GM23338 (cell line): ENCODE data around the gene STN1. TPM values are rescaled to one million over a fixed set of nuclear protein-coding genes. Genes with fewer than 3 reads are reported as not detected.

Experiments used
- ATAC-seq: fragments of 200-7000 bp; cut with Tn5 transposase; 3 replicates; pipeline ENCODE4 v1.9.1; 2020
- DNase-seq: peaks from one replicate; pipeline ENCODE4 v3.0.0-alpha.2; 2015; ENCODE audit warnings: low spot score
- H2AFZ ChIP-seq: fragments of 200-600 bp; sonication (generic); 2 replicates; pipeline ENCODE4 v1.8.0; 2016; ENCODE audit warnings: antibody characterized with exemption, mild to moderate bottlenecking, moderate library complexity
- H3F3A ChIP-seq: fragments of 200-600 bp; sonication (generic); replicated peaks from 2 replicates; pipeline ENCODE4 v1.8.0; 2017; ENCODE audit warnings: antibody characterized with exemption, mixed run types, low read depth
- H3K27ac ChIP-seq: fragments of 200-600 bp; sonication (generic); 2 replicates; pipeline ENCODE4 v1.6.1; 2016; ENCODE audit warnings: low read depth
- H3K27me3 ChIP-seq: fragments of 200-600 bp; sonication (generic); 2 replicates; pipeline ENCODE4 v1.8.0; 2016; ENCODE audit warnings: mild to moderate bottlenecking, mixed run types, moderate library complexity; ENCODE audit not compliant: insufficient read depth
- H3K36me3 ChIP-seq: fragments of 200-600 bp; sonication (generic); 2 replicates; pipeline ENCODE4 v1.8.0; 2016; ENCODE audit warnings: mild to moderate bottlenecking; ENCODE audit not compliant: insufficient read depth
- H3K4me1 ChIP-seq: fragments of 200-600 bp; sonication (generic); 2 replicates; pipeline ENCODE4 v1.8.0; 2016; ENCODE audit warnings: mild to moderate bottlenecking, moderate library complexity; ENCODE audit not compliant: insufficient read depth
- H3K4me2 ChIP-seq: fragments of 200-600 bp; sonication (generic); 2 replicates; pipeline ENCODE4 v1.7.1; 2017; ENCODE audit warnings: mixed run types
- H3K4me3 ChIP-seq: fragments of 200-600 bp; sonication (generic); 2 replicates; pipeline ENCODE4 v1.6.1; 2016; ENCODE audit warnings: mixed run types
- H3K79me2 ChIP-seq: fragments of 200-600 bp; sonication (generic); replicated peaks from 2 replicates; pipeline ENCODE4 v1.8.0; 2017; ENCODE audit warnings: mild to moderate bottlenecking; ENCODE audit not compliant: insufficient read depth
- H3K9me2 ChIP-seq: fragments of 200-600 bp; sonication (generic); 2 replicates; pipeline ENCODE4 v1.8.0; 2017; ENCODE audit not compliant: insufficient read depth
- H4K20me1 ChIP-seq: fragments of 200-600 bp; sonication (generic); replicated peaks from 2 replicates; pipeline ENCODE4 v1.8.0; 2017; ENCODE audit warnings: mild to moderate bottlenecking; ENCODE audit not compliant: insufficient read depth
- H3K27ac Mint-ChIP-seq: 2 replicates; pipeline ENCODE4 v1.8.0; 2020; ENCODE audit warnings: inconsistent platforms, mild to moderate bottlenecking, moderate library complexity, mixed read lengths
- H3K27me3 Mint-ChIP-seq: 3 replicates; pipeline ENCODE4 v1.8.0; 2022; ENCODE audit warnings: low read depth, mild to moderate bottlenecking, moderate library complexity, mixed read lengths, inconsistent platforms; ENCODE audit not compliant: insufficient read depth, poor library complexity
- H3K36me3 Mint-ChIP-seq: 3 replicates; pipeline ENCODE4 v1.8.0; 2021; ENCODE audit warnings: low read depth, mild to moderate bottlenecking, inconsistent platforms, moderate library complexity, mixed read lengths
- H3K4me1 Mint-ChIP-seq: 3 replicates; pipeline ENCODE4 v1.8.0; 2020; ENCODE audit warnings: mild to moderate bottlenecking, inconsistent platforms, mixed read lengths
- H3K4me3 Mint-ChIP-seq: 3 replicates; pipeline ENCODE4 v1.8.0; 2021; ENCODE audit warnings: moderate library complexity, mild to moderate bottlenecking, inconsistent platforms, mixed read lengths
- H3K9me3 Mint-ChIP-seq: 3 replicates; pipeline ENCODE4 v1.8.0; 2020; ENCODE audit warnings: moderate library complexity, mild to moderate bottlenecking, inconsistent platforms, mixed read lengths
- CREB1 ChIP-seq: fragments of 250-450 bp; sonication (Bioruptor Pico); IDR thresholded peaks from 2 replicates; pipeline ENCODE4 v1.5.0; 2020; ENCODE audit warnings: low read depth, mild to moderate bottlenecking, moderate library complexity
- EZH2 ChIP-seq: fragments of 200-600 bp; sonication (generic); IDR thresholded peaks from one replicate; pipeline ENCODE4 v1.8.0; 2017; ENCODE audit warnings: antibody characterized with exemption, mild to moderate bottlenecking, low read depth; ENCODE audit not compliant: unreplicated experiment
- EZH2phosphoT487 ChIP-seq: fragments of 200-600 bp; sonication (generic); IDR thresholded peaks from one replicate; pipeline ENCODE4 v1.8.1; 2018; ENCODE audit warnings: antibody characterized with exemption; ENCODE audit not compliant: unreplicated experiment
- JUNB ChIP-seq: IDR thresholded peaks from one replicate; pipeline ENCODE4 v1.6.1; 2016; ENCODE audit warnings: antibody characterized with exemption; ENCODE audit not compliant: unreplicated experiment
- NANOG ChIP-seq: IDR thresholded peaks from 2 replicates; pipeline ENCODE4 v1.6.1; 2016; ENCODE audit warnings: antibody characterized with exemption, borderline replicate concordance
- POLR2AphosphoS5 ChIP-seq: IDR thresholded peaks from 2 replicates; pipeline ENCODE4 v1.6.1; 2016; ENCODE audit warnings: antibody characterized with exemption, low read depth
- STAT1 ChIP-seq: IDR thresholded peaks from one replicate; pipeline ENCODE4 v1.6.1; 2016; ENCODE audit warnings: antibody characterized with exemption; ENCODE audit not compliant: unreplicated experiment
- ZNF331 ChIP-seq: fragments of 250-450 bp; sonication (Bioruptor Pico); IDR thresholded peaks from 2 replicates; pipeline ENCODE4 v1.5.0; 2020; ENCODE audit warnings: low read depth, mild to moderate bottlenecking, moderate library complexity
- ZNF462 ChIP-seq: fragments of 250-450 bp; sonication (Bioruptor Pico); IDR thresholded peaks from 2 replicates; pipeline ENCODE4 v1.5.0; 2020; ENCODE audit warnings: mild to moderate bottlenecking, moderate library complexity
- polyA plus RNA-seq: library from polyadenylated mRNA; unstranded; fragments of >200 nt; fragmentation: Nextera tagmentation; extraction: Ambion mirVana; gene quantifications from 2 replicates; pipeline ENCODE4 v1.2.1, GENCODE V29; 2016
- total RNA-seq: library from RNA; depleted of rRNA; stranded (reverse); fragments of >200 nt; shearing (Covaris generic); gene quantifications from 2 replicates; pipeline ENCODE4 v1.2.3, GENCODE V29; 2014
- TF ChIP-seq, protein P1 (sequence below): IDR thresholded peaks from 2 replicates; pipeline ENCODE4 v1.6.1; 2016; ENCODE audit warnings: antibody characterized with exemption
- TF ChIP-seq, protein P2 (sequence below): IDR thresholded peaks from one replicate; pipeline ENCODE4 v1.6.1; 2018; ENCODE audit warnings: antibody characterized with exemption; ENCODE audit not compliant: unreplicated experiment

Gene STN1
- total and polyA plus RNA-seq, 2 experiments from 2014 or later: 7.2 to 11.3 TPM

DNA sequence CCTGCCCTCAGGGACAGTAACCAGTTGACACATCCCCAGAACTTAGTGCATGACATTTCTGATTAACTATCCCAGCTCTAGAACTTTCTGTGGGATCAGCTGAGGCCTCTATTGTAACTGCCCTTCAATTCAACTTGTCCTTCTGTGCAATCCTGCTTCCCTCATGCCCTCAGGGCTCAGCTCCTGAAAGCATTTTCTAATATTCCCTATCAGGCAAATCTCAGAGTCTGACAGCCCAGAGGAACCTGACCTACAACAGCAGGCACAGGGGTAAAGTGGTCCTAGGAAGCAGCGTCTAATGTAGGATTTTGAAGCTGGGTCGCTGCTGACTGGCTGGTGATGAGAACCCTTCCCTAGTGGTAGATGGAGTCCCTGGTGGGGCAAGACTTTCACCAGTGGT, 13.6 kb upstream of the STN1 start:
- Mint-ChIP-seq H3K4me1 (peaks cover 18% of the 10 kb centered on the region), H3K27me3 (no peaks in the 10 kb centered on the region), H3K4me3 (no peak overlapping the region), H3K27ac (no peak overlapping the region), H3K36me3 (no peaks in the 10 kb centered on the region), H3K9me3 (no peaks in the 10 kb centered on the region; the same call in 2 of the 3 replicates)
- H3K79me2 ChIP-seq: no peaks in the 10 kb centered on the region
- no peak for ATAC-seq
- no peaks in the 10 kb centered on the region for H3K27me3 ChIP-seq
- H3K27ac ChIP-seq: no peak overlapping the region
- H3K36me3 ChIP-seq: no peaks in the 10 kb centered on the region
- H3K4me3 ChIP-seq: no peak overlapping the region
- H3K4me2 ChIP-seq: no peak overlapping the region
- no peaks in the 10 kb centered on the region for H3F3A ChIP-seq
- H3K4me1 ChIP-seq: peaks cover 17% of the 10 kb centered on the region
- H2AFZ ChIP-seq: no peak overlapping the region
- H3K9me2 ChIP-seq: no peaks in the 10 kb centered on the region
- TF ChIP-seq ZNF331: no peak
- TF ChIP-seq, protein P1, sequence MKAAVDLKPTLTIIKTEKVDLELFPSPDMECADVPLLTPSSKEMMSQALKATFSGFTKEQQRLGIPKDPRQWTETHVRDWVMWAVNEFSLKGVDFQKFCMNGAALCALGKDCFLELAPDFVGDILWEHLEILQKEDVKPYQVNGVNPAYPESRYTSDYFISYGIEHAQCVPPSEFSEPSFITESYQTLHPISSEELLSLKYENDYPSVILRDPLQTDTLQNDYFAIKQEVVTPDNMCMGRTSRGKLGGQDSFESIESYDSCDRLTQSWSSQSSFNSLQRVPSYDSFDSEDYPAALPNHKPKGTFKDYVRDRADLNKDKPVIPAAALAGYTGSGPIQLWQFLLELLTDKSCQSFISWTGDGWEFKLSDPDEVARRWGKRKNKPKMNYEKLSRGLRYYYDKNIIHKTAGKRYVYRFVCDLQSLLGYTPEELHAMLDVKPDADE: no peak
- no peak for DNase-seq
- no peaks in the 10 kb centered on the region for H4K20me1 ChIP-seq

DNA sequence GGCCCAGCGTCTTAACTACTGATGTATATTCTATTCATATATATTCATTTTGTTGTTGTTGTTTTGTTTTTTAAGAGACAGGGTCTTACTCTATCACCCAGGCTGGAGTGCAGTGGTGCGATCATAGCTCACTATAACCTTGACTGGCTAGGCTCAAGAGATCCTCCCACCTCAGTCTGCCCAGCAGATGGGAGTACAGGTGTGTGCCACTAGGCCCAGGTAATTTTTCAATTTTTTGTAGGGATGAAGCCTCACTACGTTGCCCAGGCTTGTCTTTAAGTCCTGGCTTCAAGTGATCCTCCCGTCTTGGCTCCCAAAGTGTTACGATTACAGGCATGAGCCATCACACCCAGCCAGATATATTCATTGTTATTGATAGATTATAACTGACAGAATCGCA, 12.9 kb upstream of the STN1 start:
- DNase-seq (no peak), ATAC-seq (no peak)
- Mint-ChIP-seq H3K4me3 (no peak overlapping the region), H3K9me3 (no peaks in the 10 kb centered on the region; the same call in 2 of the 3 replicates), H3K27me3 (no peaks in the 10 kb centered on the region), H3K4me1 (peaks cover 18% of the 10 kb centered on the region), H3K36me3 (no peaks in the 10 kb centered on the region), H3K27ac (no peak overlapping the region)
- Histone ChIP-seq H3K27ac (no peak overlapping the region), H3K79me2 (no peaks in the 10 kb centered on the region), H3K9me2 (no peaks in the 10 kb centered on the region), H3F3A (no peaks in the 10 kb centered on the region), H3K4me1 (peaks cover 17% of the 10 kb centered on the region), H3K36me3 (no peaks in the 10 kb centered on the region), H3K4me2 (no peak overlapping the region), H2AFZ (no peak overlapping the region), H4K20me1 (no peaks in the 10 kb centered on the region), H3K27me3 (no peaks in the 10 kb centered on the region), H3K4me3 (no peak overlapping the region)
- TF ChIP-seq STAT1 (no peak), EZH2 (no peak), JUNB (no peak), ZNF462 (CRISPR knock-in tag) (no peak), ZNF331 (no peak), NANOG (no peak), POLR2AphosphoS5 (no peak), EZH2phosphoT487 (no peak), CREB1 (CRISPR knock-in tag) (no peak)
- TF ChIP-seq, protein P1: no peak
- TF ChIP-seq, protein P2, sequence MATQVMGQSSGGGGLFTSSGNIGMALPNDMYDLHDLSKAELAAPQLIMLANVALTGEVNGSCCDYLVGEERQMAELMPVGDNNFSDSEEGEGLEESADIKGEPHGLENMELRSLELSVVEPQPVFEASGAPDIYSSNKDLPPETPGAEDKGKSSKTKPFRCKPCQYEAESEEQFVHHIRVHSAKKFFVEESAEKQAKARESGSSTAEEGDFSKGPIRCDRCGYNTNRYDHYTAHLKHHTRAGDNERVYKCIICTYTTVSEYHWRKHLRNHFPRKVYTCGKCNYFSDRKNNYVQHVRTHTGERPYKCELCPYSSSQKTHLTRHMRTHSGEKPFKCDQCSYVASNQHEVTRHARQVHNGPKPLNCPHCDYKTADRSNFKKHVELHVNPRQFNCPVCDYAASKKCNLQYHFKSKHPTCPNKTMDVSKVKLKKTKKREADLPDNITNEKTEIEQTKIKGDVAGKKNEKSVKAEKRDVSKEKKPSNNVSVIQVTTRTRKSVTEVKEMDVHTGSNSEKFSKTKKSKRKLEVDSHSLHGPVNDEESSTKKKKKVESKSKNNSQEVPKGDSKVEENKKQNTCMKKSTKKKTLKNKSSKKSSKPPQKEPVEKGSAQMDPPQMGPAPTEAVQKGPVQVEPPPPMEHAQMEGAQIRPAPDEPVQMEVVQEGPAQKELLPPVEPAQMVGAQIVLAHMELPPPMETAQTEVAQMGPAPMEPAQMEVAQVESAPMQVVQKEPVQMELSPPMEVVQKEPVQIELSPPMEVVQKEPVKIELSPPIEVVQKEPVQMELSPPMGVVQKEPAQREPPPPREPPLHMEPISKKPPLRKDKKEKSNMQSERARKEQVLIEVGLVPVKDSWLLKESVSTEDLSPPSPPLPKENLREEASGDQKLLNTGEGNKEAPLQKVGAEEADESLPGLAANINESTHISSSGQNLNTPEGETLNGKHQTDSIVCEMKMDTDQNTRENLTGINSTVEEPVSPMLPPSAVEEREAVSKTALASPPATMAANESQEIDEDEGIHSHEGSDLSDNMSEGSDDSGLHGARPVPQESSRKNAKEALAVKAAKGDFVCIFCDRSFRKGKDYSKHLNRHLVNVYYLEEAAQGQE: no peak
